ENCODE results near the gene AP1M1.

AP1M1 gene

GRCh38 chr19:16235811-16236652 is 38.3 kb downstream of the AP1M1 start:
- H3K9me3 ChIP-seq (replicated peaks; ENCODE audit: low read length): no peaks in the 10 kb centered on the region
- H3K4me1 ChIP-seq (ENCODE audit: control insufficient read depth, insufficient read depth, low read length): no peaks in the 10 kb centered on the region
- H3K36me3 ChIP-seq (ENCODE audit: insufficient read depth, low read length): peaks cover 58% of the 10 kb centered on the region
- H3K27me3 ChIP-seq (ENCODE audit: control insufficient read depth, insufficient read depth, low read length): no peaks in the 10 kb centered on the region
- no peak overlapping the region for H3K9ac ChIP-seq (ENCODE audit: low read depth, low read length)
- H3K4me2 ChIP-seq (ENCODE audit: low read length): no peak overlapping the region
- H3K4me3 ChIP-seq (ENCODE audit: low read length): no peak overlapping the region

DNA sequence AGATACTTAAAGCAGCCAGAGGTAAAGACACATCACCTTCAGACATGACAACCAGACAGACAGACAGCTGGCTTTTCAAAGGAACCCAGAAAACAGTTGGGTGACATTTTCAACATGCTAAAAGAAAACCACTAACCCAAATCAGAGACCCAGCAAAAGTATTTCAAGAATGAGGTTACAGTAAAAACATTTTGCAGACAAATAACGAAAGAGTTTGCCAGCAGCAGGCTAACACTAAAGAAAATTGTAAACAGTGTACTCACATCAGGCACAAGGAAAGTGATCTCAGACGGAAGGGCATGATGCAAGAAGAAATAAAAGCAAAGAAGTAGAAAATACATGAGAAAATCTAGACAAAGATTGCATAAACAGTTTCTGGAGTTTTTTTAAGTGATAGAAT is 46.4 kb downstream of the AP1M1 start:
- H3K4me2 ChIP-seq (ENCODE audit: low read length): no peak overlapping the region
- no peaks in the 10 kb centered on the region for H3K9me3 ChIP-seq (replicated peaks; ENCODE audit: low read length)
- no peaks in the 10 kb centered on the region for H3K27me3 ChIP-seq (ENCODE audit: control insufficient read depth, insufficient read depth, low read length)
- no peaks in the 10 kb centered on the region for H3K36me3 ChIP-seq (ENCODE audit: insufficient read depth, low read length)
- no peak overlapping the region for H3K9ac ChIP-seq (ENCODE audit: low read depth, low read length)
- H3K4me3 ChIP-seq (ENCODE audit: low read length): no peak overlapping the region
- no peaks in the 10 kb centered on the region for H3K4me1 ChIP-seq (ENCODE audit: control insufficient read depth, insufficient read depth, low read length)

- no peaks in the 10 kb centered on the region for H3K27me3 ChIP-seq (ENCODE audit: control insufficient read depth, insufficient read depth, low read length)
- H3K9me3 ChIP-seq (replicated peaks; ENCODE audit: low read length): no peaks in the 10 kb centered on the region
- H3K36me3 ChIP-seq (ENCODE audit: insufficient read depth, low read length): no peaks in the 10 kb centered on the region
- H3K4me2 ChIP-seq (ENCODE audit: low read length): no peak overlapping the region
- no peak overlapping the region for H3K9ac ChIP-seq (ENCODE audit: low read depth, low read length)
- no peaks in the 10 kb centered on the region for H3K4me1 ChIP-seq (ENCODE audit: control insufficient read depth, insufficient read depth, low read length)
- no peak overlapping the region for H3K4me3 ChIP-seq (ENCODE audit: low read length)
Observed at GRCh38 chr19:16247353-16248182, 49.9 kb downstream of the AP1M1 start.

DNA sequence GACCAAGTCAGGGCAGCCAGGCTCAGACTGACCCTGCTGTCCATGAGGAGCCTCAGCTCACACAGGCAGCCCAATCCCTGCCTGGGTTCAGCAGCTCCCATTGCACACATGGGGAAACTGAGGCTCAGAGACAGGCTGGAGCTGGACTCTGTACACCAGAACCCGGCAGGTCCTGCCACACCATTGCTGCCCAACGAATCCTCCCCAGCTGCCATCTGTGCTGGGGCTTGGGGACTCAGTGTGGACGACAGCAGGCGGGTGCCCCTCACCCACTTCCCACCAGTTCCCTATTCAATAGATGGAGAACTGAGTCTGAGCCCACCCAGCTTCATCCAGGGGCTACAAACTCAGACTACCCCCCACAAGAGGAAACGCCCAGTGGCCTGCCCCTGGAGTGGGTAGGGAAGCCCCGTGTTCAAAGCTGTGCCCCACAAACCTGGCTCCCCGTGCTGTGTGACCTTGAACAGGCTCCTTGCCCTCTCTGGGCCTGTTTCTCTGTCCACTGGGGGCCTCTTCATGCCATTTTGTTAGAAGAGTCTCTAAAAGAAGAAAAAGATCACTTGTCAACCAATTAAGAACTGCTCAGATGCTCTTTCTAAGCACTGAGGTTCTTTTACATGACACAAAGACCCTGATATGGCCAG is 50.8 kb downstream of the AP1M1 start:
- no peak overlapping the region for H3K4me2 ChIP-seq (ENCODE audit: low read length)
- no peak overlapping the region for H3K4me3 ChIP-seq (ENCODE audit: low read length)
- H3K27me3 ChIP-seq (ENCODE audit: control insufficient read depth, insufficient read depth, low read length): no peaks in the 10 kb centered on the region
- H3K9ac ChIP-seq (ENCODE audit: low read depth, low read length): no peak overlapping the region
- H3K36me3 ChIP-seq (ENCODE audit: insufficient read depth, low read length): no peaks in the 10 kb centered on the region
- H3K9me3 ChIP-seq (replicated peaks; ENCODE audit: low read length): no peaks in the 10 kb centered on the region
- no peaks in the 10 kb centered on the region for H3K4me1 ChIP-seq (ENCODE audit: control insufficient read depth, insufficient read depth, low read length)

- no peaks in the 10 kb centered on the region for H3K27me3 ChIP-seq (ENCODE audit: control insufficient read depth, insufficient read depth, low read length)
- no peak overlapping the region for H3K4me3 ChIP-seq (ENCODE audit: low read length)
- H3K36me3 ChIP-seq (ENCODE audit: insufficient read depth, low read length): no peaks in the 10 kb centered on the region
- no peak overlapping the region for H3K9ac ChIP-seq (ENCODE audit: low read depth, low read length)
- H3K9me3 ChIP-seq (replicated peaks; ENCODE audit: low read length): no peaks in the 10 kb centered on the region
- H3K4me1 ChIP-seq (ENCODE audit: control insufficient read depth, insufficient read depth, low read length): no peaks in the 10 kb centered on the region
- H3K4me2 ChIP-seq (ENCODE audit: low read length): no peak overlapping the region
Observed at GRCh38 chr19:16249826-16250404, 52.2 kb downstream of the AP1M1 start.

GRCh38 chr19:16252459-16253205 is 54.9 kb downstream of the AP1M1 start:
- H3K36me3 ChIP-seq (ENCODE audit: insufficient read depth, low read length): no peaks in the 10 kb centered on the region
- H3K4me2 ChIP-seq (ENCODE audit: low read length): no peak overlapping the region
- no peaks in the 10 kb centered on the region for H3K4me1 ChIP-seq (ENCODE audit: control insufficient read depth, insufficient read depth, low read length)
- no peaks in the 10 kb centered on the region for H3K9me3 ChIP-seq (replicated peaks; ENCODE audit: low read length)
- no peak overlapping the region for H3K4me3 ChIP-seq (ENCODE audit: low read length)
- H3K27me3 ChIP-seq (ENCODE audit: control insufficient read depth, insufficient read depth, low read length): no peaks in the 10 kb centered on the region
- no peak overlapping the region for H3K9ac ChIP-seq (ENCODE audit: low read depth, low read length)

GRCh38 chr19:16254851-16255408 is 57.2 kb downstream of the AP1M1 start:
- no peaks in the 10 kb centered on the region for H3K36me3 ChIP-seq (ENCODE audit: insufficient read depth, low read length)
- no peaks in the 10 kb centered on the region for H3K27me3 ChIP-seq (ENCODE audit: control insufficient read depth, insufficient read depth, low read length)
- no peak overlapping the region for H3K9ac ChIP-seq (ENCODE audit: low read depth, low read length)
- no peaks in the 10 kb centered on the region for H3K4me1 ChIP-seq (ENCODE audit: control insufficient read depth, insufficient read depth, low read length)
- no peaks in the 10 kb centered on the region for H3K9me3 ChIP-seq (replicated peaks; ENCODE audit: low read length)
- H3K4me2 ChIP-seq (ENCODE audit: low read length): no peak overlapping the region
- H3K4me3 ChIP-seq (ENCODE audit: low read length): no peak overlapping the region

GRCh38 chr19:16257509-16258002 is 59.8 kb downstream of the AP1M1 start:
- no peaks in the 10 kb centered on the region for H3K36me3 ChIP-seq (ENCODE audit: insufficient read depth, low read length)
- no peaks in the 10 kb centered on the region for H3K4me1 ChIP-seq (ENCODE audit: control insufficient read depth, insufficient read depth, low read length)
- no peak overlapping the region for H3K4me2 ChIP-seq (ENCODE audit: low read length)
- peaks cover 13% of the 10 kb centered on the region for H3K27me3 ChIP-seq (ENCODE audit: control insufficient read depth, insufficient read depth, low read length)
- no peaks in the 10 kb centered on the region for H3K9me3 ChIP-seq (replicated peaks; ENCODE audit: low read length)
- no peak overlapping the region for H3K4me3 ChIP-seq (ENCODE audit: low read length)
- no peak overlapping the region for H3K9ac ChIP-seq (ENCODE audit: low read depth, low read length)

DNA sequence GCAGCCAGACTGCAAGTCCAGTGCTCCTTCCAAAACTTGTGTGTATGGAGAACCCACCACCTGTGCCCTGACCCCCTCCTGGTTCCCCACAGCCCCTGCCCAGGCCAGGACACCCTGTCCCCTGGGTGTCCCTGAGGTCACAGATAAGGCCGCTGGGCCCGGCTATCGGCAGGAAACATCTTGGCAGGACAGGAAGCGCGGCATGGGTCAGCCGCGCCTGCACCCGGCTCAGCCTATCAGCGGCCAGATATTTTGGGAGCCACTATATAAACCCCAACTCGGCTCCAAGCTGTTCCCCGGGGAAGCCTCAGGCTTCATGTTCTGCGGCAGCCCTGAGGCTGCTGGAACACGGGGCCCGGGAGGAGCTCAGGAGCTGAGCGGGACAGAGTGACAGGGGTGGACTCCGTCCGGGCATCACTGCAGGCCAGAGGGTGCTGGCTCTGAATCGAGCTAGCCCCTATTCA is 60.8 kb downstream of the AP1M1 start:
- Histone ChIP-seq H3K4me1 (ENCODE audit: control insufficient read depth, insufficient read depth, low read length) (no peaks in the 10 kb centered on the region), H3K27me3 (ENCODE audit: control insufficient read depth, insufficient read depth, low read length) (peaks cover 14% of the 10 kb centered on the region), H3K9ac (ENCODE audit: low read depth, low read length) (no peak overlapping the region)

GRCh38 chr19:16259385-16260159 is 61.9 kb downstream of the AP1M1 start:
- Histone ChIP-seq H3K4me1 (ENCODE audit: control insufficient read depth, insufficient read depth, low read length) (no peaks in the 10 kb centered on the region), H3K4me2 (ENCODE audit: low read length) (no peak overlapping the region), H3K36me3 (ENCODE audit: insufficient read depth, low read length) (no peaks in the 10 kb centered on the region), H3K4me3 (ENCODE audit: low read length) (no peak overlapping the region), H3K27me3 (ENCODE audit: control insufficient read depth, insufficient read depth, low read length) (peaks cover 14% of the 10 kb centered on the region), H3K9ac (ENCODE audit: low read depth, low read length) (no peak overlapping the region), H3K9me3 (replicated peaks; ENCODE audit: low read length) (no peaks in the 10 kb centered on the region)

More for the DNA sequence above, 60.8 kb downstream of the AP1M1 start:
- Histone ChIP-seq H3K9me3 (replicated peaks; ENCODE audit: low read length) (no peaks in the 10 kb centered on the region), H3K4me3 (ENCODE audit: low read length) (no peak overlapping the region), H3K36me3 (ENCODE audit: insufficient read depth, low read length) (no peaks in the 10 kb centered on the region), H3K4me2 (ENCODE audit: low read length) (no peak overlapping the region)
